Progenitor cell of endocrine pancreas (in vitro differentiated cells): ENCODE measurements around the gene PUSL1. TPM values are rescaled to one million over a fixed set of nuclear protein-coding genes. Genes with fewer than 3 reads are reported as not detected.

Experiments
- DNase-seq: peaks from one replicate; pipeline ENCODE4 v3.0.0; 2021; ENCODE audit warnings: low spot score; ENCODE audit not compliant: unreplicated experiment
- H3K27ac Mint-ChIP-seq: 2 replicates; pipeline ENCODE4 v1.8.0; 2021; ENCODE audit warnings: mild to moderate bottlenecking, moderate library complexity, mixed read lengths
- H3K27me3 Mint-ChIP-seq: 2 replicates; pipeline ENCODE4 v1.8.0; 2021; ENCODE audit warnings: mixed read lengths
- H3K36me3 Mint-ChIP-seq: 2 replicates; pipeline ENCODE4 v1.8.0; 2022; ENCODE audit warnings: mixed read lengths; ENCODE audit not compliant: insufficient read depth
- H3K4me1 Mint-ChIP-seq: 2 replicates; pipeline ENCODE4 v1.8.0; 2021; ENCODE audit warnings: low read depth, mixed read lengths
- H3K4me3 Mint-ChIP-seq: 2 replicates; pipeline ENCODE4 v1.8.0; 2021; ENCODE audit warnings: low read depth, mild to moderate bottlenecking, moderate library complexity, mixed read lengths
- H3K9me3 Mint-ChIP-seq: 2 replicates; pipeline ENCODE4 v1.8.0; 2021; ENCODE audit warnings: low read depth, mixed read lengths
- CTCF ChIP-seq: fragments of 200-600 bp; sonication (generic); IDR thresholded peaks from one replicate; pipeline ENCODE4 v1.5.0; 2021; ENCODE audit warnings: antibody characterized with exemption, mild to moderate bottlenecking; ENCODE audit not compliant: unreplicated experiment
- total RNA-seq: library from RNA; stranded (reverse); gene quantifications from 2 replicates; pipeline ENCODE4 v1.2.1, GENCODE V29; 2021

Gene PUSL1
- total RNA-seq, 1 donor from 2014 or later, result 13.8 TPM

DNA sequence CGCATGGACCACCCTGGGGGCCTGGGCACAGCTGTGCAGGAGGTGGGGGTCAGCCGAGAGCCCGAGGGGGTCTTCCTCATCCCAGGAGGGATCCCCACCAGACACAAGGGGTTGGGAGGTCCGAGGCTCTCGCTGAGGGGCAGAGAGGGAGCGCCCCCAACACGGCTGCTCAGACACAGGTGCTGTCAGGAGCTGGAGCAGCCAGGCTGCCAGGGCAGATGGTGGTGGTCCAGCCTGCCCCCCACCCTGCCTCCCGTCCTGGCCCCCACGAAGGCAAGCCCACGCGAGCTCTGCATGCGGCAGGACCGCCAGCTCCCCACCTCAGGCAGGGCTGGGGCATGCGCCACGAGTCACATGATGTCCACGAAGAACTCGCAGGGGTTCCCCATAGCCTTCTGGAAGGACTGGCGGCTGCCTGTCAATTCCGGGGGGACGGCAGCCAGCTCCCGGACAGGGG, 27.4 kb downstream of the PUSL1 start:
- no peak for DNase-seq
- H3K36me3 Mint-ChIP-seq, result peaks cover 5% of the 10 kb centered on the region
- no peaks in the 10 kb centered on the region for H3K27me3 Mint-ChIP-seq
- no peak overlapping the region for H3K27ac Mint-ChIP-seq
- no peak for TF ChIP-seq CTCF
- no peak overlapping the region for H3K4me3 Mint-ChIP-seq
- H3K4me1 Mint-ChIP-seq, result no peaks in the 10 kb centered on the region
- no peaks in the 10 kb centered on the region for H3K9me3 Mint-ChIP-seq

GRCh38 chr1:1336446-1336845, 28.0 kb downstream of the PUSL1 start:
- Mint-ChIP-seq H3K4me1 (no peaks in the 10 kb centered on the region), H3K27me3 (no peaks in the 10 kb centered on the region), H3K4me3 (no peak overlapping the region), H3K27ac (no peak overlapping the region), H3K36me3 (peaks cover 9% of the 10 kb centered on the region), H3K9me3 (no peaks in the 10 kb centered on the region)
- DNase-seq, result no peak
- no peak for TF ChIP-seq CTCF

DNA sequence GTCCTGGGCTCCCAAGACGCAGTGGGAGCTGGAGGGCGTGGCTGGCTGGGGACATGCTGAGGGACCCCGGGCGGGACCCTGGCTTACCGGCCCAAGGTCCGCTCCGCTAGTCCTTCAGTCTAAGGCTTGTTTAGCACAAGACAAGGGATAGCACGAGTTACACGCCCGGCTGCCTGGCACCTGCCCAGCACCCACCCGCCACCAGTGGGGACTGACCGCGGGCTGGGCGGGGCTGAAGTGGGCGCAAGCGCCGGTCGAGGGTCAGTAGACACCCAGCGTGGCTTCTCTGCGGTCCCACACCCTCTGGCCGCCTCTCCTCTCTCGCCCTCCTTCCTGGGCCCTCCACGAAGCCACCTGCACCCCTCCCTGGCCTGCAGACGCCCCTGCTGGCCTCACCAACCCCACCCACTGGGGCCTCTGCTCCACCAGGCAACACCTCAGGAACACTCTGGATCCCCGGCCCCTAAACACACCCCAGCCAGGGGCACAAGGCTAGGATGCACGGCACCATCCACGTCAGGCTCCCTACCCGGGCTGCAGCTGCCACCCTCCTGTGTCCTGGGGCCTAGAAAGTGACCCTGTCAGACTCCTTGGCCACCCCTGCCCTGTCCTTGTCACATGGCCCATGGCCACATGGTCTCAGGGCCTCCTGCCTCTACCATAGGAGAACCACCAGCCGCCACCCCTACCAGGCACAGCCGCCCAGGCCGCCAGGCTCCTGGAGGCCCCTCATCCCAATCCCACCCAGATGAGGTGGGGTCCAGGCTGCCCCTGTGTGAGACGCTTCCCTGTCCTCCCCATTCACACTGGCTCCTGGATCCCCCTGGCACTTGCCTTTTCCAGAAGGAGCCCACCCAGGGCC, 28.8 kb downstream of the PUSL1 start:
- H3K4me1 Mint-ChIP-seq, result no peaks in the 10 kb centered on the region
- H3K36me3 Mint-ChIP-seq, result peaks cover 9% of the 10 kb centered on the region
- no peaks in the 10 kb centered on the region for H3K9me3 Mint-ChIP-seq
- H3K27me3 Mint-ChIP-seq, result no peaks in the 10 kb centered on the region
- no peak for TF ChIP-seq CTCF
- no peak for DNase-seq
- no peak overlapping the region for H3K27ac Mint-ChIP-seq
- no peak overlapping the region for H3K4me3 Mint-ChIP-seq

DNA sequence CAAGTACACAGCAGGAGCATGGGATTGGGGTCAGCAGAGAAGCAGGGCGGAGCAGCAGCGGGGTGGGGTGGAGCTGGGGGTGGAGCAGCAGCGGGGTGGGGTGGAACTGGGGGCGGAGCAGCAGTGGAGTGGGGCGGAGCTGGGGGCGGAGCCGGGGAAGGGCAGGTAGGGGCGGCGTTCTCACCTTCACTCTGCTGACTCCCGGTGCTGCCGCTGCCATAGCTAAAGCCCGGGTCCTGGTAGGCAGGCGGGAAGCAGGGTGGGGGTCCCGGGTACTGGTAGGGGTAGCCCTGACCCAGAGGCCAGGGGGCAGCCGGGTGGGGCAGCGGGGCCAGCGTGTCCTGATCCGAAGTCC, 29.4 kb downstream of the PUSL1 start:
- Mint-ChIP-seq H3K4me1 (no peaks in the 10 kb centered on the region), H3K27me3 (no peaks in the 10 kb centered on the region), H3K36me3 (peaks cover 9% of the 10 kb centered on the region), H3K4me3 (no peak overlapping the region), H3K27ac (no peak overlapping the region), H3K9me3 (no peaks in the 10 kb centered on the region)
- no peak for DNase-seq
- TF ChIP-seq CTCF, result no peak

DNA sequence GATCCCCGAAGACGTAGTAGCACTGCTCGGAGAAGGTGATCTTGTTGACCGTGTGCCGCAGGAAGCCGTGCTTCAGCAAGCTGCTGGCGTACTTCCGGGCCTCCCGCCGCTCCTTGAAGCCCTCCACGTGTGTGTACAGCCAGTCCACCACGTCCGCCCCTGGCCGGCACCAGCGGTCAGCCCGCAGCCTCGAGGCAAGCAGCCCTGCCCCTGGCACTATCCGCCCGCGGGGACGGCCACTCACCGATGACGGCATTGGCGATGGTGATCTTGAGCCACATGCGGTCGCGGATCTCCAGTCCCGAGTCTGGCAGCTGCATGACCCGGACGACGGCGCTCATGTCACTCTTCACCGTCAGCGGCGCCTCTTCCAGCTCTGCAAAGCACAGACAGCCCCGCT, 29.9 kb downstream of the PUSL1 start:
- Mint-ChIP-seq H3K4me1 (no peaks in the 10 kb centered on the region), H3K36me3 (peaks cover 9% of the 10 kb centered on the region), H3K9me3 (no peaks in the 10 kb centered on the region), H3K4me3 (no peak overlapping the region), H3K27ac (no peak overlapping the region), H3K27me3 (no peaks in the 10 kb centered on the region)
- no peak for TF ChIP-seq CTCF
- no peak for DNase-seq
